Measurements from ENCODE around the gene FGFR1OP2.
"Not testable (repeated sequence)": the region's sequence is repeated elsewhere in the genome, so short reads cannot be mapped to it uniquely, and the experiment has no call there.

Gene FGFR1OP2

GRCh38 chr12:26936559-26937442 lies 1.5 kb upstream of the FGFR1OP2 start:
- Mint-ChIP-seq H3K9me3 (no peaks in the 10 kb centered on the region), H3K36me3 (ENCODE audit: low read depth) (peaks cover 36% of the 10 kb centered on the region), H3K4me3 (peak overlapping the region; percentile 99), H3K27me3 (no peaks in the 10 kb centered on the region), H3K4me1 (ENCODE audit: low read depth) (peaks cover 71% of the 10 kb centered on the region), H3K27ac (peak overlapping the region; percentile 99)

- peaks cover 30% of the 10 kb centered on the region for H3K36me3 Mint-ChIP-seq (ENCODE audit: low read depth)
- peak overlapping the region; percentile 99 for H3K27ac Mint-ChIP-seq
- H3K4me3 Mint-ChIP-seq: peak overlapping the region; percentile 99
- H3K27me3 Mint-ChIP-seq: no peaks in the 10 kb centered on the region
- peaks cover 71% of the 10 kb centered on the region for H3K4me1 Mint-ChIP-seq (ENCODE audit: low read depth)
- H3K9me3 Mint-ChIP-seq: no peaks in the 10 kb centered on the region
Observed at GRCh38 chr12:26937443-26937862, 817 bp upstream of the FGFR1OP2 start.

GRCh38 chr12:26938701-26939062 lies 412 bp downstream of the FGFR1OP2 start:
- no peaks in the 10 kb centered on the region for H3K27me3 Mint-ChIP-seq
- peak overlapping the region; percentile 99 for H3K4me3 Mint-ChIP-seq
- H3K36me3 Mint-ChIP-seq (ENCODE audit: low read depth): peaks cover 21% of the 10 kb centered on the region
- H3K27ac Mint-ChIP-seq: peak overlapping the region; percentile 99
- peaks cover 71% of the 10 kb centered on the region for H3K4me1 Mint-ChIP-seq (ENCODE audit: low read depth)
- H3K9me3 Mint-ChIP-seq: no peaks in the 10 kb centered on the region

DNA sequence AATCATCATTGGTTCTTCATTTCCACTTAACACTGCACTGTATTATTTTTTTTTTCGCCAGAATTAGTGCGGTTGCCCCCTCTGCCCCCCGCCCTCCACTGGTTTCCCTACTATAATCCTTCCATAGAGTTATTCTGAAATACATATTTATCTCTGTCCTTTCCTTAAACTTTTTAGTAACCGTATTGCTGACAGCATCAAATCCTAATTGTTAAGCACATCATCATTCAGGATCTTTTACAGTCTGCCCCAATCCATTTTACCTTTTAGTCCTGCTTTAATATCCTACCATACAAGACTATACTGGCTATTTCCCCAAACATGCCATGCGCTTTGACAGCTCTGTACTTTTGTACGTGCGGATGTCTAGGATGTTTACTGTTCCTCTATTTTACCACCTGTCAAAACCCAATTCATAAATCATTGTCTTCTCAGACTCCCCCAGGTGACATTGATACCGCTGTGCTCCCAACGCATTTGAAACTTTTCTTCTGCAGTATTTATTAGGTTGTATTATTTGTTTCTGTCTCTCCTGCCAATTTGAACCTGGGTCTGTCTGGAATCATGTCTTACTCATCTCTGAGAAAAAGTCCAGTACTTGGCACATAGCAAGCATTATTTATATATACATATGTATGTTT lies 1.0 kb downstream of the FGFR1OP2 start:
- Mint-ChIP-seq H3K36me3 (ENCODE audit: low read depth) (peaks cover 22% of the 10 kb centered on the region), H3K27ac (peak overlapping the region; percentile 99), H3K27me3 (no peaks in the 10 kb centered on the region), H3K9me3 (no peaks in the 10 kb centered on the region), H3K4me3 (peak overlapping the region; percentile 99), H3K4me1 (ENCODE audit: low read depth) (peaks cover 72% of the 10 kb centered on the region)

DNA sequence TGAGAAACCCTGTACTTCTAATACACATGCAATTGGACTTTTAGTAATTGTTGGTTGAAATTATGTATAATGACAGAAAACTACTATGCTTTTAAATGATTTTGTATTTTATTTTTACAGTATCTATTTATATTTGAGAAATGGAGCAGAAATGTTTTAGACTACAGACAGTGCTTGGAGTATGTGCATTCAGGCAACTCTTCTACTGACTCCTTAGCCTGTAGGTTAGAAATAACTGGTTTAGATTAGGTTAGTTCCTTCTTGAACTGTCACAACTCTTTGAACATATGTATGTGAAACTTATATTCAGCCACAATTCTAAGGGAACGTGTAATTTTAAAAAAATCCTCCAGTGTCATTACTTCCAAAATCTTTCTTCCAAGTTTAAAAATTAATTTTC lies 1.7 kb downstream of the FGFR1OP2 start:
- Mint-ChIP-seq H3K4me1 (ENCODE audit: low read depth) (peaks cover 68% of the 10 kb centered on the region), H3K4me3 (peak overlapping the region; percentile 99), H3K27me3 (no peaks in the 10 kb centered on the region), H3K9me3 (no peaks in the 10 kb centered on the region), H3K27ac (peak overlapping the region; percentile 82), H3K36me3 (ENCODE audit: low read depth) (peaks cover 16% of the 10 kb centered on the region)

- Mint-ChIP-seq H3K27me3 (no peaks in the 10 kb centered on the region), H3K9me3 (no peaks in the 10 kb centered on the region), H3K4me3 (peak overlapping the region; percentile 99), H3K36me3 (ENCODE audit: low read depth) (peaks cover 11% of the 10 kb centered on the region), H3K4me1 (ENCODE audit: low read depth) (peaks cover 67% of the 10 kb centered on the region), H3K27ac (peak overlapping the region; percentile 82)
Observed at GRCh38 chr12:26940516-26941214, 2.4 kb downstream of the FGFR1OP2 start.

DNA sequence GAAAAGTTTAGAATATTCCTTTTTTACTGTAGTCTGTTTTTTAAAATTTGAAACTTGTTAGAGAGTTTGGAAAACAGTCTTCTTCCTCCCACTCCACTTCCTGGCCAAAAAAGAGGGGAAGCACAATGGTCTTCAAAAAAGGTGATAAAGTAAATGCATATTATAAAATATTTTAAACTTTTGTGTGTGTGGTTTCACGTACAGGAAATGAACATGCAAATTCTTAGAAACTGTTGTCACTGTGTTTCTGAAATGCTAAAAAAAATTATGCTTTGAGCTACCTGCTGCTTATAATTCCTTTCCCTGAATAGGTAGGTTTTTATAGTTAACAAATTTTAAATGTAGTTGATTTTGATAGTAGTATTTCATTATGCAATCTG lies 2.9 kb downstream of the FGFR1OP2 start:
- no peaks in the 10 kb centered on the region for H3K9me3 Mint-ChIP-seq
- peak overlapping the region; percentile 99 for H3K4me3 Mint-ChIP-seq
- H3K27me3 Mint-ChIP-seq: no peaks in the 10 kb centered on the region
- H3K27ac Mint-ChIP-seq: peak overlapping the region; percentile 92
- peaks cover 15% of the 10 kb centered on the region for H3K36me3 Mint-ChIP-seq (ENCODE audit: low read depth)
- peaks cover 67% of the 10 kb centered on the region for H3K4me1 Mint-ChIP-seq (ENCODE audit: low read depth)

DNA sequence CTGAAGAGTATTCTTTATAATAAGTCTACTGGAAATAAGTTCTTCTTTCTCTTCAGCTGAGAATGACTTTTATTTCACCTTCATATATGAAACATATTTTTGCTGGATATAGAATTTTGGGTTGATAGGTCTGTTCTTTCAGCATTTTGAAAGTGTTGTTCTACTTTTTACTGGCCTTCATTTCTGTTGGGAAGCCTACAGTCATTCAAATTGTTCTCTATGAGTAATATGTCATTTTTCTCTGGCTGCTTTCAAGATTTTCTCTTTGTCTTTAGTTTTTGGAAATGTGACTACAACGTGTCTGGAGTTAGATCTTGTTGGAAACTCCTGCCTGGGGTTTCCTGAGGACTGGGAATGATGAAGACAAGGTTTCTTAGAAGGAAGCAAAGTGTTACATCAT lies 10.0 kb downstream of the FGFR1OP2 start:
- Mint-ChIP-seq H3K4me1 (ENCODE audit: low read depth) (peaks cover 67% of the 10 kb centered on the region), H3K27me3 (no peaks in the 10 kb centered on the region), H3K36me3 (ENCODE audit: low read depth) (peaks cover 38% of the 10 kb centered on the region), H3K9me3 (peaks cover 4% of the 10 kb centered on the region), H3K4me3 (no peak overlapping the region), H3K27ac (no peak overlapping the region)

DNA sequence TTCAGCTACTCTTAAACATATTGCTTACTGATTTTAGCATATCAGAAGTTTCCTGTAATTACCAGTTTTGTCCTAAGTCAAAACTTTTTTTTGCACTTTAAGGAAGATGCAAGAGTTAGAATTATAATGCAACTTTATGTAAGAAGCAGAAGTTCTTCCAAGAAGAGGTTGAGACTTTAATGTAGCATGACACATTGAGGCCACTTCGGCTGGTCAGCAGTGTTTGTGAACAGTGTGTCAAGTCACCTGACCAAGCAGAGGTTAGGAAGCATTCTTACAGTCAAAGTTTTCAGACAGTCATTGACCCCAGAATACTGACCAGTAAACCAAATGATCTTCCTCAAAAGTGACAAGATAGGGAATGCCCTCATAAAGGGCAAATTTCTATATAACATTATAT lies 15.2 kb downstream of the FGFR1OP2 start:
- H3K36me3 Mint-ChIP-seq (ENCODE audit: low read depth): peaks cover 50% of the 10 kb centered on the region
- H3K27ac Mint-ChIP-seq: peak overlapping the region; percentile 24
- no peak overlapping the region for H3K4me3 Mint-ChIP-seq
- H3K27me3 Mint-ChIP-seq: no peaks in the 10 kb centered on the region
- peaks cover 2% of the 10 kb centered on the region for H3K9me3 Mint-ChIP-seq
- peaks cover 47% of the 10 kb centered on the region for H3K4me1 Mint-ChIP-seq (ENCODE audit: low read depth)

GRCh38 chr12:26954027-26954426 lies 15.8 kb downstream of the FGFR1OP2 start:
- H3K27ac Mint-ChIP-seq: no peak overlapping the region
- H3K9me3 Mint-ChIP-seq: no peaks in the 10 kb centered on the region
- H3K4me3 Mint-ChIP-seq: no peak overlapping the region
- H3K27me3 Mint-ChIP-seq: no peaks in the 10 kb centered on the region
- H3K4me1 Mint-ChIP-seq (ENCODE audit: low read depth): peaks cover 45% of the 10 kb centered on the region
- H3K36me3 Mint-ChIP-seq (ENCODE audit: low read depth): peaks cover 49% of the 10 kb centered on the region

GRCh38 chr12:26961391-26961790 lies 23.1 kb downstream of the FGFR1OP2 start:
- not testable (repeated sequence) for H3K4me3 Mint-ChIP-seq; H3K27ac Mint-ChIP-seq; H3K9me3 Mint-ChIP-seq; H3K27me3 Mint-ChIP-seq; H3K4me1 Mint-ChIP-seq (ENCODE audit: low read depth)
- peaks cover 69% of the 10 kb centered on the region for H3K36me3 Mint-ChIP-seq (ENCODE audit: low read depth)

DNA sequence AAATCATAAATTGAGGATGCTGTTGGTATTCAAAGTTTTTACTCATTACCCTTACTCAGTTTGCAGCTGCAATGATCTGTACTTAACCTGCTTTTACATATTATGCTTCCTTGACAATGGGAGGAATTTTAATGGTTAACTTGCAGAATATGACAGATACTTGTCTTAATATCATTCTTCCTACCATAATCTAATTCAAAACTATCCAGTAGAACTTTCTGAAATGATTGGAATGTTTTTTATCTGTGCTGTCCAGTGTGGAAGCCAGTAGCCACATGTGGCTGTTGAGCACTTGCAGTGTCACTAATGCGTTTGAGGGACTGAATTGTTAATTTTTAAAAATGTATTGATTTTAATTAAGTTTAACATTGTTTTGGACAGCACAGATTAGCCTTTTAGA lies 23.5 kb downstream of the FGFR1OP2 start:
- H3K4me1 Mint-ChIP-seq (ENCODE audit: low read depth): no peaks in the 10 kb centered on the region
- peaks cover 69% of the 10 kb centered on the region for H3K36me3 Mint-ChIP-seq (ENCODE audit: low read depth)
- no peak overlapping the region for H3K4me3 Mint-ChIP-seq
- no peak overlapping the region for H3K27ac Mint-ChIP-seq
- H3K27me3 Mint-ChIP-seq: no peaks in the 10 kb centered on the region
- H3K9me3 Mint-ChIP-seq: no peaks in the 10 kb centered on the region

DNA sequence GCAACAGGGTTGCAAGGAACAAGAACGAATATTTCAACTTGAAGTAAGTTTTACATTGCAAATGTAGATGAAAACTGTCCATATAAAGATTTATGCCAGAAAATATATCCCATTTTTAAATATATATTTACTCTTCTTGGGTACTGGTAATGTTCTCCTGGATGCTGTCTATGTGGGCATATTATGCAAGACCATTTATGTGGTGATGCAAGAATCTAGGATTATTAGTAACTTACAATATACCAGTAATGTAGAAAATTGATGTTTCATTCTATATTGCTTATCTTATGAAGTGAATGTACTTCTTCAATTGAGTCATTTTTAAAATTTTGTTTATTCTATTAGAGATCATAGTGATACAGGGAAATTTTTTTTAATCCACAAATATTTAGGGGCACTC lies 25.1 kb downstream of the FGFR1OP2 start:
- H3K4me3 Mint-ChIP-seq: no peak overlapping the region
- peaks cover 62% of the 10 kb centered on the region for H3K36me3 Mint-ChIP-seq (ENCODE audit: low read depth)
- H3K9me3 Mint-ChIP-seq: no peaks in the 10 kb centered on the region
- H3K27me3 Mint-ChIP-seq: no peaks in the 10 kb centered on the region
- no peaks in the 10 kb centered on the region for H3K4me1 Mint-ChIP-seq (ENCODE audit: low read depth)
- H3K27ac Mint-ChIP-seq: no peak overlapping the region

DNA sequence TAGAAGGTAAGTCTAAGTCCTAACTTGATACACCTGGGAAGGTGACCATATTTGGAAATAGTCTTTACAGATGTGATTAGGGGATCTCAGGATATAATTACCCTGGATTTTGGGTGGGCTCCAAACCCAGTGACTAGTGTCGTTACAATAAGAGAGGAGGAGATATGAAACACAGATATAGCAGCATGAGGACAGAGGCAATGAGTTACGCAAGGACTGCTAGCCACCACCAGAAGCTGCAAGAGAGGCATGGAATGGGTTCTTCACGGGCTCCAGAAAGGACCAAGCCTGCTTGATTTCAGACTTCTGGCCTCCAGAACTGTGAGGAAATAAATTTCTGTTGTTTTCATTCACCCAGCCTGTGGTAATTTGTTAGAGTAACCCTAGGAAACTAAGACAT lies 28.6 kb downstream of the FGFR1OP2 start:
- peaks cover 13% of the 10 kb centered on the region for H3K4me1 Mint-ChIP-seq (ENCODE audit: low read depth)
- no peak overlapping the region for H3K4me3 Mint-ChIP-seq
- H3K27me3 Mint-ChIP-seq: no peaks in the 10 kb centered on the region
- H3K27ac Mint-ChIP-seq: no peak overlapping the region
- peaks cover 71% of the 10 kb centered on the region for H3K36me3 Mint-ChIP-seq (ENCODE audit: low read depth)
- H3K9me3 Mint-ChIP-seq: no peaks in the 10 kb centered on the region

GRCh38 chr12:26970136-26970535 lies 31.9 kb downstream of the FGFR1OP2 start:
- Mint-ChIP-seq H3K4me3 (no peak overlapping the region), H3K4me1 (ENCODE audit: low read depth) (peaks cover 17% of the 10 kb centered on the region), H3K27me3 (no peaks in the 10 kb centered on the region), H3K9me3 (no peaks in the 10 kb centered on the region), H3K27ac (no peak overlapping the region), H3K36me3 (ENCODE audit: low read depth) (peaks cover 67% of the 10 kb centered on the region)

Measured in stimulated activated naive CD8-positive, alpha-beta T cell treated with anti-CD3 and anti-CD28 coated beads, Interleukin-15, Interleukin-2, amounts not matched to agents 100 ng/mL and 50 ng/mL, for 24 hours (primary cell).